KMS-11 (cell line): ENCODE results near the gene EPHA1.

ENCODE experiments used
- H2AFZ ChIP-seq: fragments of 200-600 bp; sonication (generic); 2 replicates; pipeline ENCODE4 v1.6.1; 2016; ENCODE audit warnings: antibody characterized with exemption, mixed run types, low read depth
- H3K27ac ChIP-seq: fragments of 200-600 bp; sonication (generic); 2 replicates; pipeline ENCODE4 v1.6.1; 2016; ENCODE audit warnings: mild to moderate bottlenecking, mixed run types
- H3K27me3 ChIP-seq: fragments of 200-600 bp; sonication (generic); 2 replicates; pipeline ENCODE4 v1.6.1; 2017; ENCODE audit warnings: mild to moderate bottlenecking, low read depth, mixed run types, moderate library complexity; ENCODE audit not compliant: insufficient read depth
- H3K36me3 ChIP-seq: fragments of 200-600 bp; sonication (generic); 2 replicates; pipeline ENCODE4 v1.6.1; 2017; ENCODE audit warnings: mild to moderate bottlenecking, mixed run types; ENCODE audit not compliant: insufficient read depth
- H3K4me1 ChIP-seq: fragments of 200-600 bp; sonication (generic); 2 replicates; pipeline ENCODE4 v1.6.1; 2016; ENCODE audit warnings: mild to moderate bottlenecking, low read depth, mixed run types; ENCODE audit not compliant: poor library complexity, severe bottlenecking
- H3K4me2 ChIP-seq: fragments of 200-600 bp; sonication (generic); 2 replicates; pipeline ENCODE4 v1.7.0; 2016; ENCODE audit warnings: mild to moderate bottlenecking, mixed run types
- H3K4me3 ChIP-seq: fragments of 200-600 bp; sonication (generic); IDR thresholded peaks from 2 replicates; pipeline ENCODE4 v1.6.1; 2017; ENCODE audit warnings: low read depth, low read length, mixed read lengths; ENCODE audit not compliant: insufficient read depth
- H3K79me2 ChIP-seq: fragments of 200-600 bp; sonication (generic); 2 replicates; pipeline ENCODE4 v1.6.1; 2016; ENCODE audit warnings: low read depth, mixed run types; ENCODE audit not compliant: insufficient read depth
- H3K9ac ChIP-seq: fragments of 200-600 bp; sonication (generic); 2 replicates; pipeline ENCODE4 v1.6.1; 2016; ENCODE audit warnings: mild to moderate bottlenecking, mixed run types
- H4K20me1 ChIP-seq: fragments of 200-600 bp; sonication (generic); 2 replicates; pipeline ENCODE4 v1.6.1; 2016; ENCODE audit warnings: mild to moderate bottlenecking, mixed run types; ENCODE audit not compliant: insufficient read depth
- CTCF ChIP-seq: fragments of 200-600 bp; sonication (generic); conservative IDR thresholded peaks from 2 replicates; pipeline ENCODE4 v1.6.1; 2017; ENCODE audit warnings: low read depth, mild to moderate bottlenecking, antibody characterized with exemption, low read length, moderate library complexity, mixed read lengths

EPHA1 gene

GRCh38 chr7:143408686-143409561, at the start of gene EPHA1:
Gene EPHA1 (minus strand): TSS chr7:143408856. CDS start chr7:143408805, 51 bp downstream.
- H3K4me1 ChIP-seq: no peaks in the 10 kb centered on the region
- peak within 1 kb of the TSS; percentile 71 for H3K4me2 ChIP-seq
- H3K27me3 ChIP-seq: no peaks in the 10 kb centered on the region
- peak within 1 kb of the TSS; percentile 18; the same call in 1 of the 2 replicates for H2AFZ ChIP-seq
- peak; percentile 47; the same call in 1 of the 2 replicates for TF ChIP-seq CTCF
- no peaks in the 10 kb centered on the region for H3K79me2 ChIP-seq
- no peaks in the 10 kb centered on the region for H3K36me3 ChIP-seq
- H3K9ac ChIP-seq: no peak within 1 kb of the TSS
- no peak within 1 kb of the TSS for H3K27ac ChIP-seq
- H3K4me3 ChIP-seq: no peak within 1 kb of the TSS
- H4K20me1 ChIP-seq: no peaks in the 10 kb centered on the region

GRCh38 chr7:143458263-143458662, 49.6 kb upstream of the EPHA1 start:
- no peak overlapping the region for H3K4me2 ChIP-seq
- H3K27ac ChIP-seq: no peak overlapping the region
- H3K36me3 ChIP-seq: no peaks in the 10 kb centered on the region
- no peaks in the 10 kb centered on the region for H4K20me1 ChIP-seq
- H3K79me2 ChIP-seq: no peaks in the 10 kb centered on the region
- H3K4me3 ChIP-seq: no peak overlapping the region
- no peaks in the 10 kb centered on the region for H3K4me1 ChIP-seq
- H3K27me3 ChIP-seq: no peaks in the 10 kb centered on the region
- H2AFZ ChIP-seq: no peak overlapping the region
- no peak for TF ChIP-seq CTCF
- H3K9ac ChIP-seq: no peak overlapping the region

- Histone ChIP-seq H3K27ac (no peak overlapping the region), H4K20me1 (no peaks in the 10 kb centered on the region), H3K4me2 (no peak overlapping the region), H3K27me3 (no peaks in the 10 kb centered on the region), H3K9ac (no peak overlapping the region), H3K4me1 (no peaks in the 10 kb centered on the region), H3K79me2 (no peaks in the 10 kb centered on the region), H2AFZ (no peak overlapping the region), H3K36me3 (no peaks in the 10 kb centered on the region), H3K4me3 (no peak overlapping the region)
- TF ChIP-seq CTCF: no peak
Measured at GRCh38 chr7:143456992-143457793, 48.5 kb upstream of the EPHA1 start.

- no peak for TF ChIP-seq CTCF
- Histone ChIP-seq H3K4me3 (no peak overlapping the region), H3K4me2 (no peak overlapping the region), H4K20me1 (no peaks in the 10 kb centered on the region), H3K27me3 (0 out of 2 replicates have a peak, but pooled peaks cover 1% of the 10 kb centered on the region), H3K79me2 (no peaks in the 10 kb centered on the region), H3K4me1 (no peaks in the 10 kb centered on the region), H2AFZ (no peak overlapping the region), H3K36me3 (no peaks in the 10 kb centered on the region), H3K9ac (no peak overlapping the region), H3K27ac (no peak overlapping the region)
Measured at GRCh38 chr7:143455942-143456341, 47.3 kb upstream of the EPHA1 start.
